H9 (cell line): ENCODE measurements around the gene ROBO1. TPM values are rescaled to one million over a fixed set of nuclear protein-coding genes. Genes with fewer than 3 reads are reported as not detected.

Source experiments
- DNase-seq: peaks from one replicate; pipeline ENCODE4 v3.0.0-alpha.2; 2017
- H2AFZ ChIP-seq: one replicate; pipeline ENCODE4 v1.6.1; 2013; ENCODE audit warnings: mild to moderate bottlenecking, low read length, control low read depth, moderate library complexity
- H2AK5ac ChIP-seq: 2 replicates; pipeline ENCODE4 v1.6.1; 2013; ENCODE audit warnings: low read length, control low read depth, mixed read lengths; ENCODE audit not compliant: insufficient read length
- H2BK120ac ChIP-seq: one replicate; pipeline ENCODE4 v1.6.1; 2013; ENCODE audit warnings: low read depth, mild to moderate bottlenecking, low read length, control low read depth, inconsistent platforms; ENCODE audit not compliant: poor library complexity, severe bottlenecking
- H2BK12ac ChIP-seq: 2 replicates; pipeline ENCODE4 v1.6.1; 2013; ENCODE audit warnings: low read length, control low read depth, mixed read lengths, low read depth; ENCODE audit not compliant: insufficient read length
- H2BK15ac ChIP-seq: 2 replicates; pipeline ENCODE4 v1.6.1; 2013; ENCODE audit warnings: low read depth, low read length, control low read depth
- H2BK20ac ChIP-seq: one replicate; pipeline ENCODE4 v1.6.1; 2013; ENCODE audit warnings: low read depth, mild to moderate bottlenecking, low read length, control low read depth, inconsistent platforms; ENCODE audit not compliant: poor library complexity, severe bottlenecking
- H2BK5ac ChIP-seq: 2 replicates; pipeline ENCODE4 v1.6.1; 2013; ENCODE audit warnings: low read length, control low read depth, mixed read lengths; ENCODE audit not compliant: insufficient read length
- H3K14ac ChIP-seq: 2 replicates; pipeline ENCODE4 v1.6.1; 2013; ENCODE audit warnings: low read length, control low read depth; ENCODE audit not compliant: insufficient read depth
- H3K18ac ChIP-seq: 2 replicates; pipeline ENCODE4 v1.6.1; 2013; ENCODE audit warnings: low read depth, mild to moderate bottlenecking, mixed read lengths, low read length, control low read depth; ENCODE audit not compliant: insufficient read length
- H3K23ac ChIP-seq: 2 replicates; pipeline ENCODE4 v1.6.1; 2013; ENCODE audit warnings: low read length, control low read depth, mixed read lengths, low read depth; ENCODE audit not compliant: insufficient read length
- H3K23me2 ChIP-seq: 2 replicates; pipeline ENCODE4 v1.6.1; 2013; ENCODE audit warnings: low read depth, mild to moderate bottlenecking, mixed read lengths, low read length, control low read depth; ENCODE audit not compliant: insufficient read length, poor library complexity, severe bottlenecking
- H3K27ac ChIP-seq: 2 replicates; pipeline ENCODE4 v1.5.1; 2013; ENCODE audit warnings: low read length, control low read depth, mixed read lengths, low read depth; ENCODE audit not compliant: insufficient read length
- H3K27me3 ChIP-seq: 2 replicates; pipeline ENCODE4 v1.6.1; 2013; ENCODE audit warnings: low read length, control low read depth, inconsistent platforms; ENCODE audit not compliant: insufficient read depth
- H3K4ac ChIP-seq: 2 replicates; pipeline ENCODE4 v1.6.1; 2013; ENCODE audit warnings: low read depth, mild to moderate bottlenecking, control low read depth, inconsistent platforms, low read length, moderate library complexity
- H3K4me1 ChIP-seq: 2 replicates; pipeline ENCODE4 v1.6.1; 2013; ENCODE audit warnings: low read length, control low read depth, inconsistent platforms; ENCODE audit not compliant: insufficient read depth
- H3K4me2 ChIP-seq: 2 replicates; pipeline ENCODE4 v1.6.1; 2013; ENCODE audit warnings: low read length, control low read depth, mixed read lengths; ENCODE audit not compliant: insufficient read length, insufficient read depth
- H3K56ac ChIP-seq: 2 replicates; pipeline ENCODE4 v1.6.1; 2013; ENCODE audit warnings: low read depth, mild to moderate bottlenecking, mixed read lengths, low read length, control low read depth; ENCODE audit not compliant: insufficient read length
- H3K79me1 ChIP-seq: 2 replicates; pipeline ENCODE4 v1.6.1; 2013; ENCODE audit warnings: low read depth, mild to moderate bottlenecking, moderate library complexity, low read length, control low read depth, inconsistent platforms; ENCODE audit not compliant: insufficient read depth, poor library complexity, severe bottlenecking
- H3K79me2 ChIP-seq: 2 replicates; pipeline ENCODE4 v1.6.1; 2013; ENCODE audit warnings: low read length, control low read depth, inconsistent platforms; ENCODE audit not compliant: insufficient read depth
- H3K9ac ChIP-seq: 2 replicates; pipeline ENCODE4 v1.6.1; 2013; ENCODE audit warnings: low read length, control low read depth, mixed read lengths; ENCODE audit not compliant: insufficient read length; ENCODE audit errors: extremely low read depth
- H3K9me3 ChIP-seq: one replicate; pipeline ENCODE4 v1.6.1; 2013; ENCODE audit warnings: low read depth, low read length, inconsistent platforms; ENCODE audit not compliant: control insufficient read depth
- H3T11ph ChIP-seq: one replicate; pipeline ENCODE4 v1.6.1; 2013; ENCODE audit warnings: mild to moderate bottlenecking, low read length, control low read depth, inconsistent platforms
- H4K20me1 ChIP-seq: one replicate; pipeline ENCODE4 v1.6.1; 2013; ENCODE audit not compliant: control insufficient read depth, insufficient read length, insufficient read depth
- H4K5ac ChIP-seq: 2 replicates; pipeline ENCODE4 v1.6.1; 2013; ENCODE audit warnings: low read depth, mild to moderate bottlenecking, mixed read lengths, low read length, control low read depth; ENCODE audit not compliant: insufficient read length
- H4K8ac ChIP-seq: replicated peaks from 2 replicates; pipeline ENCODE4 v1.6.1; 2013; ENCODE audit warnings: low read length, control low read depth, mixed read lengths, low read depth; ENCODE audit not compliant: insufficient read length
- H4K91ac ChIP-seq: 2 replicates; pipeline ENCODE4 v1.6.1; 2013; ENCODE audit warnings: low read depth, mild to moderate bottlenecking, moderate library complexity, mixed read lengths, low read length, control low read depth; ENCODE audit not compliant: insufficient read length
- H3K27ac Mint-ChIP-seq, 3 experiments: 2 replicates in 2 of 3; 3 replicates in 1 of 3; pipeline ENCODE4 v1.8.0; 2020 to 2021; ENCODE audit warnings: mixed read lengths in 3 of 3, mild to moderate bottlenecking in 1 of 3, moderate library complexity in 1 of 3
- H3K27me3 Mint-ChIP-seq: 2 replicates; pipeline ENCODE4 v1.8.0; 2021; ENCODE audit warnings: low read depth, mild to moderate bottlenecking, moderate library complexity, mixed read lengths
- H3K36me3 Mint-ChIP-seq, 3 experiments: 2 replicates in 2 of 3; 3 replicates in 1 of 3; pipeline ENCODE4 v1.8.0; 2020 to 2021; ENCODE audit warnings: low read depth in 3 of 3, mixed read lengths in 3 of 3; ENCODE audit not compliant: insufficient read depth in 1 of 3
- H3K4me1 Mint-ChIP-seq, 2 experiments: 2 replicates each; pipeline ENCODE4 v1.8.0; 2020; ENCODE audit warnings: mixed read lengths in 2 of 2
- H3K4me3 Mint-ChIP-seq, 2 experiments: 2 replicates in 1 of 2; 3 replicates in 1 of 2; pipeline ENCODE4 v1.8.0; 2020 to 2021; ENCODE audit warnings: mild to moderate bottlenecking in 2 of 2, mixed read lengths in 2 of 2, moderate library complexity in 1 of 2
- H3K9me3 Mint-ChIP-seq, 2 experiments: 2 replicates in 1 of 2; 3 replicates in 1 of 2; pipeline ENCODE4 v1.8.0; 2020; ENCODE audit warnings: mild to moderate bottlenecking in 2 of 2, mixed read lengths in 2 of 2, moderate library complexity in 1 of 2
- CTCF ChIP-seq: fragments of 200-600 bp; sonication (generic); conservative IDR thresholded peaks from 3 replicates; pipeline ENCODE4 v1.8.0; 2021; ENCODE audit warnings: antibody characterized with exemption, mild to moderate bottlenecking
- total RNA-seq: library from RNA; stranded (reverse); gene quantifications from 2 replicates; pipeline ENCODE4 v1.2.1, GENCODE V29; 2021

The ROBO1 gene
- total RNA-seq, 1 experiment from 2014 or later: 62.7 TPM

GRCh38 chr3:78895528-78895927 lies 872.3 kb downstream of the ROBO1 start:
- H2BK120ac ChIP-seq: no peak overlapping the region
- no peak overlapping the region for H2BK5ac ChIP-seq
- H3K27ac ChIP-seq: no peak overlapping the region
- H3K79me1 ChIP-seq: no peaks in the 10 kb centered on the region
- H2BK12ac ChIP-seq: no peak overlapping the region
- no peak overlapping the region for H2BK20ac ChIP-seq
- no peak overlapping the region for H3T11ph ChIP-seq
- no peak overlapping the region for H3K9ac ChIP-seq
- no peak overlapping the region for H2AFZ ChIP-seq
- H3K23ac ChIP-seq: no peak overlapping the region
- no peak overlapping the region for H3K14ac ChIP-seq
- no peak overlapping the region for H3K4me2 ChIP-seq
- no peak for DNase-seq
- no peaks in the 10 kb centered on the region for H4K20me1 ChIP-seq
- H3K9me3 ChIP-seq: no peaks in the 10 kb centered on the region
- Mint-ChIP-seq H3K27ac (no peak overlapping the region), H3K27me3 (no peaks in the 10 kb centered on the region), H3K36me3 (no peaks in the 10 kb centered on the region), H3K4me3 (no peak overlapping the region), H3K9me3 (no peaks in the 10 kb centered on the region), H3K4me1 (peaks cover 16 to 28% of the 10 kb centered on the region in 2 experiments)
- H3K23me2 ChIP-seq: no peaks in the 10 kb centered on the region
- no peak overlapping the region for H3K4ac ChIP-seq
- no peak overlapping the region for H3K56ac ChIP-seq
- no peak overlapping the region for H3K18ac ChIP-seq
- H4K5ac ChIP-seq: no peak overlapping the region
- H3K79me2 ChIP-seq: no peaks in the 10 kb centered on the region; the same call in 1 of the 2 replicates
- no peaks in the 10 kb centered on the region for H3K27me3 ChIP-seq
- H4K8ac ChIP-seq: no peak overlapping the region
- TF ChIP-seq CTCF: no peak
- no peak overlapping the region for H4K91ac ChIP-seq
- no peak overlapping the region for H2AK5ac ChIP-seq
- H3K4me1 ChIP-seq: peaks cover 2% of the 10 kb centered on the region; the same call in 1 of the 2 replicates
- no peak overlapping the region for H2BK15ac ChIP-seq
